Chondrocyte (in vitro differentiated cells): ENCODE results near the gene EYA2. TPM values are rescaled to one million over a fixed set of nuclear protein-coding genes. Genes with fewer than 3 reads are reported as not detected.

ENCODE experiments used
- DNase-seq: peaks from one replicate; pipeline ENCODE4 v3.0.0; 2021; ENCODE audit warnings: mixed read lengths, low spot score
- H3K27ac Mint-ChIP-seq: one replicate; pipeline ENCODE4 v1.8.0; 2021; ENCODE audit warnings: mild to moderate bottlenecking, moderate library complexity, mixed read lengths; ENCODE audit not compliant: unreplicated experiment
- H3K27me3 Mint-ChIP-seq: 2 replicates; pipeline ENCODE4 v1.8.0; 2021; ENCODE audit warnings: low read depth, mixed read lengths
- H3K36me3 Mint-ChIP-seq: 2 replicates; pipeline ENCODE4 v1.8.0; 2021; ENCODE audit warnings: low read depth, mixed read lengths
- H3K4me1 Mint-ChIP-seq: 2 replicates; pipeline ENCODE4 v1.8.0; 2021; ENCODE audit warnings: low read depth, mild to moderate bottlenecking, mixed read lengths
- H3K4me3 Mint-ChIP-seq: one replicate; pipeline ENCODE4 v1.8.0; 2021; ENCODE audit warnings: mild to moderate bottlenecking, moderate library complexity, mixed read lengths; ENCODE audit not compliant: unreplicated experiment
- H3K9me3 Mint-ChIP-seq: 2 replicates; pipeline ENCODE4 v1.8.0; 2021; ENCODE audit warnings: low read depth, mixed read lengths
- CTCF ChIP-seq: fragments of 200-600 bp; sonication (generic); IDR thresholded peaks from 2 replicates; pipeline ENCODE4 v1.5.0; 2021; ENCODE audit warnings: antibody characterized with exemption, mild to moderate bottlenecking, moderate library complexity
- total RNA-seq: library from RNA; stranded (reverse); gene quantifications from 3 replicates; pipeline ENCODE4 v1.2.1, GENCODE V29; 2021

The EYA2 gene
- total RNA-seq, 1 donor from 2014 or later, result 0.32 TPM

- H3K9me3 Mint-ChIP-seq, result no peaks in the 10 kb centered on the region
- no peak for TF ChIP-seq CTCF
- DNase-seq, result no peak
- peaks cover 51% of the 10 kb centered on the region for H3K27me3 Mint-ChIP-seq
- H3K4me3 Mint-ChIP-seq, result no peak overlapping the region
- H3K4me1 Mint-ChIP-seq, result no peaks in the 10 kb centered on the region
- H3K36me3 Mint-ChIP-seq, result peaks cover 2% of the 10 kb centered on the region
- no peak overlapping the region for H3K27ac Mint-ChIP-seq
Measured at GRCh38 chr20:46990017-46990595, 95.5 kb downstream of the EYA2 start.

- no peak overlapping the region for H3K4me3 Mint-ChIP-seq
- H3K4me1 Mint-ChIP-seq, result no peaks in the 10 kb centered on the region
- H3K27ac Mint-ChIP-seq, result no peak overlapping the region
- no peaks in the 10 kb centered on the region for H3K9me3 Mint-ChIP-seq
- DNase-seq, result no peak
- H3K27me3 Mint-ChIP-seq, result peaks cover 50% of the 10 kb centered on the region
- TF ChIP-seq CTCF, result no peak
- peaks cover 2% of the 10 kb centered on the region for H3K36me3 Mint-ChIP-seq
Measured at GRCh38 chr20:46990596-46991104, 96.0 kb downstream of the EYA2 start.

- no peak overlapping the region for H3K27ac Mint-ChIP-seq
- no peaks in the 10 kb centered on the region for H3K4me1 Mint-ChIP-seq
- H3K36me3 Mint-ChIP-seq, result peaks cover 2% of the 10 kb centered on the region
- peaks cover 54% of the 10 kb centered on the region for H3K27me3 Mint-ChIP-seq
- no peak for DNase-seq
- no peaks in the 10 kb centered on the region for H3K9me3 Mint-ChIP-seq
- TF ChIP-seq CTCF, result no peak
- H3K4me3 Mint-ChIP-seq, result no peak overlapping the region
Measured at GRCh38 chr20:46991168-46991567, 96.5 kb downstream of the EYA2 start.

GRCh38 chr20:46991880-46992639, 97.4 kb downstream of the EYA2 start:
- H3K4me1 Mint-ChIP-seq, result no peaks in the 10 kb centered on the region
- H3K36me3 Mint-ChIP-seq, result peaks cover 2% of the 10 kb centered on the region
- no peak for DNase-seq
- H3K27me3 Mint-ChIP-seq, result peaks cover 61% of the 10 kb centered on the region
- no peak overlapping the region for H3K27ac Mint-ChIP-seq
- no peaks in the 10 kb centered on the region for H3K9me3 Mint-ChIP-seq
- no peak overlapping the region for H3K4me3 Mint-ChIP-seq
- no peak for TF ChIP-seq CTCF

- no peak for TF ChIP-seq CTCF
Measured at GRCh38 chr20:46992640-46993035, 98.0 kb downstream of the EYA2 start.

More at GRCh38 chr20:46992640-46993035, 98.0 kb downstream of the EYA2 start:
- no peak for DNase-seq
- H3K27me3 Mint-ChIP-seq, result peaks cover 65% of the 10 kb centered on the region
- no peak overlapping the region for H3K4me3 Mint-ChIP-seq
- H3K9me3 Mint-ChIP-seq, result no peaks in the 10 kb centered on the region
- no peak overlapping the region for H3K27ac Mint-ChIP-seq
- H3K4me1 Mint-ChIP-seq, result no peaks in the 10 kb centered on the region
- peaks cover 2% of the 10 kb centered on the region for H3K36me3 Mint-ChIP-seq
